Peyer's patch (tissue), 4 donors: Measurements from ENCODE around the gene FGD5.

Experiments used
- CTCF ChIP-seq, 6 experiments: fragments of 450-650 bp in 4 of 6; fragments of 200-600 bp in 2 of 6; sonication (generic) in 1 of 6; IDR thresholded peaks; one replicate each; pipeline ENCODE4 v1.5.1; 2017 to 2019; ENCODE audit warnings: antibody characterized with exemption in 6 of 6, mild to moderate bottlenecking in 3 of 6, moderate library complexity in 1 of 6
- POLR2A ChIP-seq, 2 donors: fragments of 450-650 bp; IDR thresholded peaks; one replicate each; pipeline ENCODE4 v1.5.1; 2017; ENCODE audit warnings: antibody characterized with exemption in 2 of 2, mild to moderate bottlenecking in 2 of 2, moderate library complexity in 2 of 2

DNA sequence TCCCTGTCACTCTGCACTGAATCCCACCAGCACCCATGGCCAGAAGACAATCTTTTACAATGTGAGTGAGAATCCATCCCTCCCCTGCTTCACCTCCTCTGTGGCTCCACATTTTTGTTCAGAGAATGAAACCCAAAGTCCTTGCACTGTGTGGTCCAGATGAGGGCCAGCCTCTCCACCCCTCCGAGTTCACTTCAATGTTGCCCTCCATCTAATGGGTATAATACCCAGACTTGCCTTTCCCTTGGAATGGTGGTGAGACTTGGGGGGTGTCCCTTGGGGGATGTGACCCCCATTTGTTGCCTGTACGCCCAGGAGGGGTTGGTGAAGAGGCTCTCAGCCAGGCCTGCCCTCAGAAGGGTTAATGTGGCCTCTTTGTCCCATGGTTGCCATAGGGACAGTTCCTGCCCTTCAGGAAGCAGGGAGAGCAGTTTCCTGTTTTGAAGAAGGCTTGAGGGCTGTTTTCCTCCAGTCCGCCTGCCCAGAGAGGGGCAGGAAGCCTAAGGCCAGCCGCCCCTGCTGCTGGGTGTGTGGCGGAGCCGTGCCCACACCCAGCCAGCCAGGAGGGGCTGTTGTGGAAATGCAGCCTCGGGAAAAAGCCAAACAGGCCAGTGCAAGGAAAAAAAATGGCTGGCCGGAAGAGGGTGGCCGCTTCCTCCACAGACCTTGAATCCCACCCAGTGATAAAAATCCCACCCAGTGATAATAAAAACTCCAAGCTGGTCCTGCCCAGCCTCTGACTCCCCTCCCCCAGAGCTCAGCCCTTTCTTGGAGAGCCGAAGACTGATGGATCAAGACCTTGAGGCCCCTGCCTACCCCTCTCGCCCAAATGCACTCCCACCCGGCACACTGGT lies 14.6 kb upstream of the FGD5 start:
- TF ChIP-seq POLR2A (IDR thresholded peaks at IDR 0.05) (no peak), CTCF (IDR thresholded peaks at IDR 0.05) (no peak)
